ENCODE measurements around the gene SAMD10. TPM values are rescaled to one million over a fixed set of nuclear protein-coding genes. Genes with fewer than 3 reads are reported as not detected.

The SAMD10 gene
- total RNA-seq, 1 experiment from 2014 or later = not detected

- DNase-seq (ENCODE audit: low spot score) = peak; percentile 75
Observed at GRCh38 chr20:63957004-63957689, 22.3 kb downstream of the SAMD10 start.

- DNase-seq (ENCODE audit: low spot score) = no peak
Observed at GRCh38 chr20:63956664-63957003, 22.8 kb downstream of the SAMD10 start.

DNA sequence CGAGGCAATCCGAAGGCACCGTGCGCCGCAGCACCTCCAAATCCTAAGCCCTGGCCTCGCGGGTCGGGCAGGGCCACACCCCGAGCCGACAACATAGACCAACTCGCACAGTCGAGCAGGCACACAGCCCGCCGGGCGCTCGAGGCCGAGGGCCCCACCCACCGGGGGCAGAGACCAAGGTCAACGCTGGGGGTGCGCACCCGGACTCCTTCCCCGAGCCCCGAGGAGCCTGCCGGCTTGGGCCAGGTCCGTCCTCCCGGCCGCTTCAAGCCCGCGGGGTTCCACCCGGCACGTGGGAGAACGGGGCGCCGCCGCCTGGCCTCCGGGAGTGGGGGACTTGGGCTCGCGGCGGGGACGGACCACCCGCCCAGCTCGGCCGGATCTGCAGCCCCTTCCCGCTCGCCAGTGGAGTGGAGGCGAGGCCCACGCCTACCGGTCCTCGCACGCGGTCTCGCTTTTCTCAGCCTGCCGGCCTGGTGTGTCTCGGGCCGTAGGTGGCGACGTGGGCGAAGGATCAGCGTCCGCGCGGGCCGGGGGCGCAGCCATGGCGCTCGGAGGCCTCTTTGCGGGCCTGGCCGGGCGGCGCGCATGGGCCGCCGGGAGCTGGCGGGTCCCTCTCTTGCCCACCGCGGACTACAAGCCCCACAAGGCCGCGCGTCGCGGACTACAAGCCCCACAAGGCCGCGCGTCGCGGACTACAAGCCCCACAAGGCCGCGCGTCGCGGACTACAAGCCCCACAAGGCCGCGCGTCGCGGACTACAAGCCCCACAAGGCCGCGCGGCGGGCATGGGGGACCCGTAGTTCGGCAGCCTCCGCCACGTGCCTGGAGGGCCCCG is 23.4 kb downstream of the SAMD10 start, which contains the start of gene UCKL1:
Gene UCKL1 (minus strand): TSS at position 590 of the 837 bp plus-strand sequence. CDS start 44 bp downstream, at position 546.
- DNase-seq (ENCODE audit: low spot score) = peak; percentile 72

DNA sequence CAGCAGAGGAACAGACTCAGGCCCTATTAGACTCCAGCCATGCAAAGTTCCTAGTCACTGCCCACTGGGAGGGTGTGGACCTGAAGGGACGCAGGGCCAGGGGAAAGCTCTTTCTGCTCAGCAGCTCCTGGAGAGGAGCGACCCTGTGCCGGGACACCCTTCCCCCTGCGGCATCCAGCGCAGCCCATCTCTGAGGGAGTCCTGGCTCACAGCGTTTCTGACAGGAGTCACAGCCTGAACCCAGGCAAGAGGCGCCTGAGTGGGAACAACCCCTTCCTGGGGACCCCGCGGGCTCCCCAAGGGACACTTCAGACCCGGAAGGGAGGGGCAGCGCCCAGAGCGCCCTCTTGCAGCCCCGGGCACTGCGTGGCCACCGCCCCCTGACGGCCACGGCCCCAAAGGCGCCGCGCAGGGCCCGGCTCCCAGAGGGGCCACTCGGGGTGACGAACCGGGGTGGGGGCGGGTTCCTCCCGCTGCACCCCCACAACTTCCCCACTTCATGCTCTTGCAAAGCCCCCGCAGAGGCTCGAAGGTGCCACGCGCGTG is 24.1 kb downstream of the SAMD10 start:
- DNase-seq (ENCODE audit: low spot score) = no peak

- DNase-seq (ENCODE audit: low spot score) = no peak
Observed at GRCh38 chr20:63953764-63954429, 25.5 kb downstream of the SAMD10 start.

DNA sequence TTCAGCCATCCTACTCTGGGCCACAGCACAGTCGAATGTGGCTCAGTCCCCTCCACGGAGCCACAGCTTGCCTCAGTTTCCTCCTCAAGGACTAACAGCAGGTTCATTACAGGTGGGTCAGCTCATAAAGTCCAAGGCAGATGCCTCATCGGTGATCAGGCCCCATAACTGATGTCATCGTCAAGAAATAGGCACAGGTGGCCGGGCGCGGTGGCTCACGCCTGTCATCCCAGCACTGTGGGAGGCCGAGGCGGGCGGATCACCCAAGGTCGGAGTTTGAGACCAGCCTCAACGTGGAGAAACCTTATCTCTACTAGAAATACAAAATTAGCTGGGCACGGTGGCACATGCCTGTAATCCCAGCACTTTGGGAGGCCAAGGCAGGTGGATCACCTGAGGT is 26.7 kb downstream of the SAMD10 start:
- DNase-seq (ENCODE audit: low spot score) = no peak

DNA sequence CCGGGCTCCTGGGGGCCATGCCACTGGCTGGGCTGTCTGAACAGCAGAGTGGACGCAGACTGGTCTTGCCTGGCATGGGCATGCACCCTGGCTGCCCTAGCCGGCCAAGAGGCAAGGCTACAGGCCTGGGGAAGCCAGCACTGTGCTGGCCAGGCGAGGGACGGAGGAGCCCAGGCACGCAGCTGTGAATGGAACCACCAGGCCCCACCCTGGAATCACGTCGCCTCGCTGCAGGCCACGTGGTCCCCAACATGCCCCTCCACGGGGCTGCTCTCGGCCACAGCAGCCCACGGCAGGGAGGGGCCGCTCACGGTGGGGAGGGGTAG is 27.3 kb downstream of the SAMD10 start:
- no peak for DNase-seq (ENCODE audit: low spot score)

DNA sequence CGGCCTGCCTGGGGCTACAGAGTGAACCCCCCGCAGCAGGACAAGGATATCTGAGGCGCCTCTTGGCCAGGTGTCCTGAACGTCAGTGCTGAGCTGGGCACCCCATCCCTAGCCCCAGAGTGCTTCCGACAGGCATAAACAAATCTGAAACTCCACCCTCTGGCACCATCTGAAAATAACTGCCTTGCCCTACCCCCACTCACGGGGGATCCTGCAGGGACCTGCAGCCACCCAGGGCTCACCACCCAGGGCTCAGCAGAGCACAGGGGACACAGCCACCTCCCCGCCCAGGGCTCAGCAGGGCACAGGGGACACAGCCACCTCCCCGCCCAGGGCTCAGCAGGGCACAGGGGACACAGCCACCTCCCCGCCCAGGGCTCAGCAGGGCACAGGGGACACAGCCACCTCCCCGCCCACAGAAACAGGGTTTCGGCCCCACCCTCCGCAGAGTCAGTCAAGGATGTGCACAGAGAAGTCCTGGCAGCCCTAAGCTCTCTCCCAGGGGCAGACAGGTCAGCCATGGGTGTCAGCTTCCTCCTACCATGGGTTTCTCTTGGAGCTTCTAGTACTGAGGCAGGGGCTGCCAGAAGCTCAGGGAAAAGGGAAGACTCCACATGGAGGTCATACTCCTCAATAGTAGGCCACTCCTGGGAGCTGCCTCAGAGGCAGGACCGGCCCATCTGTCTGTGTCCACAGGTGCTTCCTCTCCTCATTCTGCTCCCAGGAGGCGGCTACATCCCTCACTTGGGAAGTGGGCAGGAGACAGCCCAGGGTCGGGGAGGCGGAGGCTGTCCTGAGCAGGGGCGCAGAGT is 27.8 kb downstream of the SAMD10 start:
- no peak for DNase-seq (ENCODE audit: low spot score)

DNA sequence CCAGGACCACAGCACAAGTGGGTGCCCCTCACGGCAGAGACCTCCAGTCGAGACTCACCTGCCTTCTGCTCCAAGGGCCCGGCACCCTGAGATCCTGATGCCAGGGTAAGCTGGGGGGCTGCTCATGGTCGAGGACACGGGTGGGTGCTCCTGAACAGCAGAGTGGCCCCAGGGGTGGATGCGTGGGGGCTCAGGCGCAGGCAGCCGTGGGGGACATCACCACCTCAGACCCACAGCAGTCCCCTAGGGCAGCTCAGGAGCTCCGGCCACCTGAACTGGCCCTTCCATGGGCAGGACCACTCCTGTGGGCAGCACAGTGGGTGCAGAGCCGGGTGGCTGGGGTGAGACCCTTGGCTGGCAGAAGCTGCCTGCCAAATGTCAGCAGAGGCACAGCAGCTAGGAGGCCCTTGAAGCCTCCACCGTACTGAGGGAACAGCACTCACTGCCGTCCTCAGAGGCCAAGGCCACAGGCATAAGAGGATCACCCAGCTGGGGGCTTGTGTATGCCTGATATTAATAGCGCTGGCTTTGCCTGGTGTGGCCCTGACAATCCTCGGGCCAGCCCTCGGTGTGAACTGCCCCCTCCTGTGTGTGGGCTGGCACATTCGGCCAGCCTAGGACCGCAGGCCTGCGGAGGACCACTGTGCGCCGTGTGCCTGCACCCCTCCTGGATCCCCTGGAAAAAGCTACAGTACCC is 28.6 kb downstream of the SAMD10 start:
- DNase-seq (ENCODE audit: low spot score) = no peak

- no peak for DNase-seq (ENCODE audit: low spot score)
Observed at GRCh38 chr20:63947638-63948456, 31.6 kb downstream of the SAMD10 start.

GRCh38 chr20:63946986-63947637 is 32.3 kb downstream of the SAMD10 start:
- DNase-seq (ENCODE audit: low spot score) = no peak

DNA sequence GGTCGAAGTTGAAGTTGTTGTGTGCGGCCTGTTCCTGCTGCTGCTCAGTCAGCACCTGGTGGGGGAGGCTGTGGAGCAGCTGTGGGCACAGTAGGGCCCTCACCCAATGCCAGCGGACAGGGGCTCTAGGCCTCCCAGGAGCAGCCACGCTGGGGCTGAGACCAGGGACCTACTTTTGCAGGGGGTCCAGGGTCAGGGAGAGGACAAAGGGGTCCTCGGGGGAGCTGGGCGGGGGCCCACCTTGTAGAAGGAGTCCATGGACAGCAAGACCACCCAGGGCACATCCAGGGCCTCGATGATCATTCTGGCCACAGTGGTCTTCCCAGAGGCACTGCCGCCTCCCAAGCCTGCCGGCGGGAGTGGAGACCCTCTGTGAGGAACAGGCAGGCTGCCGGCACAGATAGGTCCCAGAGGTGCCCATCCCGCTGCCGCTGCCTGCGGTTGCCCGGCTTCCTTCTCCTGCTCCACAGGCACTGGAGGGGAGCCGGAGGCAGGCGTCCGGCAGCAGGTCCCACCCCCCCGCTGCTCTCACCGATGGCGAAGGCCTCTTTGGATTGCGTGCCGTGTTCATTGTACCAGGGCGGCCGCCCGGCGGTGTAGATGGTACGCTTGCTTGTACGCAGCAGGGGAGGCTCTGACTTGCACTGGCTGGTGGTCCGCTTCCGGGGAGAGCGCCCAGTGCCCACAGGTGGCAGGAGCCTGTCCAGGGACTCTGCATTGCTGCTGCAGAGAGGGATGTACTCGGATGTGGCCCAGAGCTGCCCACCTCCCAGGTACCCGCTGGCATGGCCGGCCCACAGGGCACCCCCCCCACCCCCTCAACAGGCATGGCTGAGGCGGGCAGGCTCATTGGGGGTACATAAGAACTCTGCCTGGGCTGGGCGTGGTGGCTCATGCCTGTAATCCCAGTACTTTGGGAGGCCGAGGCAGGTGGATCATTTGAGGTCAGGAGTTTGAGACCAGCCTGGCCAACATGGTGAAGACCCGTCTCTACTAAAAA is 33.2 kb downstream of the SAMD10 start:
- DNase-seq (ENCODE audit: low spot score) = no peak

GRCh38 chr20:63945031-63945658 is 34.3 kb downstream of the SAMD10 start:
- no peak for DNase-seq (ENCODE audit: low spot score)

GRCh38 chr20:63944078-63944941 is 35.1 kb downstream of the SAMD10 start:
- no peak for DNase-seq (ENCODE audit: low spot score)

DNA sequence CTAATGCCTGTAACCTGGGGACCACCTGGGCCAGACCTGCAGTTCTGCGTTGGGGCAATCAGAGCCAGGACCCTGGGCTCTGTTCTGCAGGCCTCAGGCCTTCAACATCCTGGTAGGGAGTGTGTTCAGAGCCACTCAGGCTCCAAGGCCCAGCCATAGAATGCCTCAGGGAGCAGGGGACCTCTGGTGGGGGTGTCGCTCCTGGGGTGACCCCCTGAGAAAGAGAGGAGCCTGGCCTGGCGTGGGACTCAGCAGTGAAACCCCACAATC is 35.7 kb downstream of the SAMD10 start:
- no peak for DNase-seq (ENCODE audit: low spot score)

GRCh38 chr20:63942969-63943807 is 36.3 kb downstream of the SAMD10 start:
- no peak for DNase-seq (ENCODE audit: low spot score)
